ENCODE measurements around the gene OR4D6. TPM values are rescaled to one million over a fixed set of nuclear protein-coding genes. Genes with fewer than 3 reads are reported as not detected.
"Not testable (repeated sequence)": the region's sequence is repeated elsewhere in the genome, so short reads cannot be mapped to it uniquely, and the experiment has no call there.

The OR4D6 gene
- polyA plus RNA-seq (2013, experiment 1 of 2; ENCODE audit: insufficient read length): not detected
- not detected for polyA plus RNA-seq (2013, experiment 2 of 2; ENCODE audit: insufficient read length)

- DNase-seq: no peak
These were observed at the start of gene OR4D6 for GRCh38 chr11:59456661-59457060. Gene OR4D6 (plus strand): TSS chr11:59456961. CDS start chr11:59456961, 0 bp downstream.

DNA sequence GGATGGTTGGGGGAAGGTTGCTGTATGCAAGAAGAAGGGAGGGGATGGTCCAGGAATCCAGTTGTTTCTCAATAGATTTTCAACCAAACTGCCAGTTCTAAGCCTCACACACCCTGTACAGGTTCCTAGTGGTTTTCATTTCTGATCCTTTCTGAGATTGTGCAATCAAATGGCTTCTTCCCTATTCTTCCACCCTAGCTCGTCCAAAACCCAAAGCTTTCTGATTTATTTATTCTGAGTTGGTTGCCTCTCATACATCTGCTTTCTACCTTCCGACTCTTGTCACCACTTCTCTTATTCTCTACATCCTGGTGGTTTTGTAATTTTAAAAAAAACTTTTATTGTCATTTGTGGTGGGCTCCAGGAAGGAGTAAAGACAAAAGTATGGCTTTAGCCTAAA is 43.1 kb upstream of the OR4D6 start:
- no peak for DNase-seq

DNA sequence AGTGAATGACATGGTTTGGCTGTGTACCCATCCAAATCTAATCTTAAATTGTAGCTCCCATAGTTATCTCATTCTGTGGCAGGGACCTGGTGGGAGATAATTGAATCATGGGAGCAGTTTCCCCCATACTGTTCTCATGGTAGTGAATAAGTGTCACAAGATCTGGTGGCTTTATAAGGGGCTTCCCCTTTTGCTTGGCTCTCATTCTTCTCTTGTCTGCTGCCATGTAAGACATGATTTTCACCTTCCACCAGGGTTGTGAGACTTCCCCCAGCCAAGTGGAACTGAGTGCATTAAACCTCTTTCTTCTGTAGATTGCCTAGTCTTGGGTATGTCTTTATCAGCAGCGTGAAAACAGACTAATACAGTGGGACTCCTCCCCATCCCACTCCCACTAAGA is 41.6 kb upstream of the OR4D6 start:
- no peak for DNase-seq

DNA sequence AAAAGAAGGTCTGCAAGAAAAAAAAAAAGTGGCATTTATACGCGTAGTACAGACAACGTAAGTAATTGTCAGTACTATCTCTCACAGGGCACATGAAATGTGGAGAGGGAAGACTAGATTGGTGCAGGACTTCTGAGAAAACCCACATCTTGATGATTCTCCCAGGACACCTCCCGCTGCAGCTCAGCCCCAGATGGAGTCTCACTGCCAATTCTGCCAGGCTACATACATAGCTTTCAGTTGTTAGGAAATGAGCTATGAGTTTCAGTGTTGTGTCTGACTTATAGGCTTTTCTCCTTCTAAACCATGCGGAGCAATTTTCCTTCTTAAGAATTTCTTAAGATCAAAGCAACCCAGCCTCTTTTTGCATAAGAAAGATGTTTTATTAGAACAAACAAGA is 40.1 kb upstream of the OR4D6 start:
- no peak for DNase-seq

DNA sequence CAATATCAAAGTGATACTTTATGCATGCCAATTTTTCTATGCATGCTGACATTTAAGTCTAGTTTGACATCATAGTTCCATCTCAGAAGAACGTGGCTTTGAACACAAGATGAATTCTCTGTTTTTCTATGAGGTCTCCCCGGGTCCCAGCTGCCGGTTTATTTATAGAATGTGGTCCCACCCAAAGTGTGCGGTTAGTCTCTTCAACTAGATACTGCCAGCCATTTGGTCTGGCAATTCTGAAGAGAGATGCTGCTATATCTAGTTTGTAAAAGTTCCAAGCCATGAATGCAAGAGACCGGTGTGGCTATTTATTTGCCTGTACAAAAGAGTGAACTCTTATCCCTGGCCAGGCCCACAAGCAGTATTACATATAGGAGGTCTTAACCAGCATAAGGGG is 39.7 kb upstream of the OR4D6 start:
- no peak for DNase-seq

GRCh38 chr11:59418156-59418555 is 38.6 kb upstream of the OR4D6 start:
- DNase-seq: no peak

- DNase-seq: no peak
These were observed 32.9 kb upstream of the OR4D6 start for GRCh38 chr11:59423835-59424234.

GRCh38 chr11:59425131-59425530 is 31.6 kb upstream of the OR4D6 start:
- no peak for DNase-seq

GRCh38 chr11:59426361-59427067 is 30.2 kb upstream of the OR4D6 start, which contains the start of gene OR5A2:
Gene OR5A2 (minus strand): TSS chr11:59426413. CDS start chr11:59422953, 3,460 bp downstream.
- no peak for DNase-seq

- DNase-seq: no peak
These were observed 29.7 kb upstream of the OR4D6 start for GRCh38 chr11:59427068-59427382.

GRCh38 chr11:59429924-59430516 is 26.7 kb upstream of the OR4D6 start:
- DNase-seq: peak; percentile 13

DNA sequence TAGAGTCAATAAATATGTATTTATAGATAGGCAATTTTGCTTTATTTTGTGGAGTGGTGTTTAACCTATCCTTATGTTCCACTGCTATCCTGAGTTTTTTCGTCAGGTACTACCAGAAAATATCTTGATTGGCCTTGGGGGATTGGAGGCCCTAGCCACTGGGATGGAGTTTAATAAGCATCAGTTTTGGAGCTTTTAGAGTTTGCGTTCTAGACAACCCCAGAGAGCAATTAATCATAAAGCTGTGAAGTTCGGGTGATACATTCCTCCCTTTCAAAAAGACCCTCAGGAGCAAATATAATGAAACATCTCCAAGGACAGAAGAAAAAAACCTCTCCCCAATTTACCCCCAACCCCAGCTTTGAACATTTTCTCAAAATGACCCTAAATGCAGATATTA is 20.6 kb upstream of the OR4D6 start, which contains the start of gene OR5A1:
TSS of gene OR5A1 (plus strand) at position 301 of the 400 bp plus-strand sequence. CDS start 6,700 bp downstream, outside the sequence.
- no peak for DNase-seq

- no peak for DNase-seq
These were observed 19.0 kb upstream of the OR4D6 start for GRCh38 chr11:59437770-59438169.

DNA sequence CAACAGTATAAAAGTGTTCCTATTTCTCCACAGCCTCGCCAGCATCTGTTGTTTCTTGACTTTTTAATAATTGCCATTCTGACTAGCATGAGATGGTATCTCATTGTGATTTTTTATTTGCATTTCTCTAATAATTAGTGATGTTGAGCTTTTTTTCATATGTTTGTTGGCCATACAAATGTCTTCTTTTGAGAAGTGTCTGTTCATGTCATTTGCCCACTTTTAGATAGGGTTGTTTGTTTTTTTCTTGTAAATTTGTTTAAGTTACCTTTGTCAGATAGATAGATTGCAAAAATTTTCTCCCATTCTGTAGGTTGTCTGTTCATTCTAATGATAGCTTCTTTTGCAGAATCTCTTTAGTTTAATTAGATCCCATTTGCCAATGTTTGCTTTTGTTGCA is 11.1 kb upstream of the OR4D6 start:
- not testable (repeated sequence) for DNase-seq

DNA sequence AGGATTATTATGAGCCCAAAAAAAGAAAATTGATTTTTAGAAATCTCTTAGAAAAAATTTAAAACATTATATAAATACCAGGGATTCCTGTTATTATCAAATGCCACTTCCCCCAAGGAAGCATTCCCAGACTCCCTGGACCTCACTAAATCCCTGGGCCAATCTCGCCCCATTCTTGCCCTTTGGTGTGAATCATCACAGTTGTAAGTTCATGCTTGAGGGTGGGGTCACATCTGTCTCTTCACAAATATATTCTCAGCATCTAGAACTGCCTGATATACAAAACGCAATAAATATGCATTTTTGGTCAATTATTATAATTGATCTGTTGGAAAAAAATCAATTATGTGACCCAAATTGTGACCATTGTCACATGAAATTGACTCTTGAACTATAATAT is 8.3 kb upstream of the OR4D6 start:
- no peak for DNase-seq

DNA sequence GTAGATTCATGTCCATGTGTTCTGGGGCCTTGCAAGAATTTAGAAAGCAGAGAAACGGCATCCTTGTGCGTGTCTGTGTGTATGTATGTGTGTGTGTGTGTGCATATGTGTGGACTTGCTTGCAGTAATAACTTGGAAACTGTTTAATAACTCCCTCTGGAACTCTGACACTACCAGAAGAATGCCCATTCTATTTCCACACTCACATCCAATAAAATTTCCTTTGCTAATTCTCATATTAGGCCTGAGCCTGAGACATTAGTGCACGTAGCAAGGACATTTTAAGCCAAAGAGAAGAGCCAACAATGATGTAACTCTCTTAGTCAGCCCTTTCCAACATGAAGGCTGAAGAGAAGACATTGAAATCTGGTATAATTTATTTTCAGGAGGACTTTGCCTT is 3.2 kb downstream of the OR4D6 start:
- DNase-seq: no peak

DNA sequence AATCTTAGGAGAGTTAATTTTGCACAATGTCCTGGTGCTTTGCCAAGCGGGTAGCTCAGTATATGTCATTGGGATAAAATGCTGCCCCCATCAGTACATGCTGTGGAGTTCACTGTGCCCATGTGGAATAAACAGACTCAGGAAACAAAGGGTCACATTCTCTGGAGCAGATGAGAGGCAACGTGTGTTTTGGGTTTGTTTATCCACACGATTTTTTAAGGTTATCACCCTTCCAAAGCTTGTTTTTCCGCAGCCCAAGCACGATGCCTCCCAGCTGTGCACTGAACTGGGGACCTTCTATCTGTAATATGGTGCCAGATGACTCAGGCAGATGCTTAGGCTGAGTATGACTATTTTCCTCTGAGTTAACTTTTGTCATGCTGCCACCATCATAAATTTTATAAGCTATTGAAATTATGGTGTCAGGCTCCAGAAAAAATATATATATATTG is 6.5 kb downstream of the OR4D6 start:
- no peak for DNase-seq

GRCh38 chr11:59473015-59473414 is 16.3 kb downstream of the OR4D6 start, which contains the start of gene OR4D10:
Gene OR4D10 (plus strand): TSS chr11:59473315. CDS start chr11:59477430, 4,115 bp downstream.
- no peak for DNase-seq

DNA sequence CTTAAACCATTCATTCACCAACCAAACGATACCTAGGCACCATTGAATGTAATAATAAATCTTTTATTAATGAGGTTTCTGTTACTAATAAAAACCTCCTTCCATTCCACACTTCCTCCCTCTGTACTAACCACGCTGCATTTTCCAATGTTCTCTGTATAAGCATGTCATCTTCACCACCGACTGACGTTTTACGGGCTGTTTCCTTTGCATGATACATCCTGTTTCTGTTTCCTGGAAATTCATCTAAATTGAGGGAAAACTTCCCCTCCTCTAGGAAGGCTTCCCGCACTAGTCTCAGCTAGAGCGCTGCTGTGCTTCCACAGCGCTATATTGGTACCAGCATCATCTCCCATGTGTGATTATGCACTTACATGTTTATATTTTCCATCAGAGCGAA is 18.4 kb downstream of the OR4D6 start:
- no peak for DNase-seq

DNA sequence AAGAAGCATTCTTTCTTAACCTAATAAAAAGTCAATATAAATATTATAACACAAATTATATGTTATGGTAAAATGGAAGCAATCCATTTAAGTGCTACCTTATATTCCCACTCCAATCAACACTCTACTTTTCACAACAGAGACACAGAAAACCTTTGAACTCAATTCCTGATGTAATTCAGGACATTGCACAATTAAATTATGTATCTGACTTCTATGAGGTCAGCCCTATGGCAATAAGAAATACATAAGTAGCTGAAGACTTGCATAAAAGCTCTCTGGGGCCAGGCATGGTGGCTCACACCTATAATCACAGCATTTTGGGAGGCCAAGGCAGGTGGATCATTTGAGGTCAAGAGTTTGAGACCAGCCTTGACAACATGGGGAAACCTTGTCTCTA is 23.1 kb downstream of the OR4D6 start:
- DNase-seq: no peak

DNA sequence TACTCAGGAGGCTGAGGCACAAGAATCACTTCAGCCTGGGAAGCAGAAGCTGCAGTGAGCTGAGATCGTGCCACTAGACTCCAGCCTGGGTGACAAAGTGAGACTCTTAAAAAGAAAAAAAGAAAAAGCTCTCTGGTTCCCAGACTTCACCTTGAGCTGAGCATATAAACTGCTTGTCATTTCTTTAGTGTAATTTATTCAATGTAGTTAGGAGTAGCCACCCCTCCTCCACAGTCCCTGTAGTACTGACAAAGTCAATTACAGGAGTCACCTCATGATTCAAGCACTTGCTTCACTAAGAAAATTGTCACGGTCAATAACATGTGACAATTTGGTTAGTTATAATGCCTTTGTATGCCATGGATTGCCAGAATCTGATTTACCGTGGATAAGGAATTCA is 23.6 kb downstream of the OR4D6 start:
- no peak for DNase-seq

- no peak for DNase-seq
These were observed 45.2 kb downstream of the OR4D6 start for GRCh38 chr11:59501931-59502330.

DNA sequence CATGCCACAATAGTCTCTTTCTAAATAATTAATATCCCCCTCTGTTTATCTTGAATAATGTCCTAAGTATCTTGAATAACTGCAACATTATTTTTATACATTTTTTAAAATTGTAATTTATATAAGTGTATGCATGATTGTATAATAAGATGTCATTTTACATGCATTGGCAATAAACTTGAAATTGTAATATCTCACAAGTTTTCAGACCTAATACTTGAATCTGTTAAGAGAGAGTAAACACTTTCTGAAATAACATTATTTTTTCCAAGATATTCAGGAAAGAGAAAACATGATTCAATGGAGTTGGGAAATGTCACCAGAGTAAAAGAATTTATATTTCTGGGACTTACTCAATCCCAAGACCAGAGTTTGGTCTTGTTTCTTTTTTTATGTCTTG is 46.5 kb downstream of the OR4D6 start, which contains the start of gene OR4D11:
TSS of gene OR4D11 (plus strand) at position 301 of the 400 bp plus-strand sequence. CDS start at position 301, 0 bp downstream.
- no peak for DNase-seq
